MM.1S (cell line): ENCODE measurements around the gene CRY2.

ENCODE experiments used
- DNase-seq: peaks from one replicate; pipeline ENCODE4 v3.0.0-alpha.2; 2015
- H2AFZ ChIP-seq: fragments of 300-600 bp; sonication (generic); 2 replicates; pipeline ENCODE4 v1.6.0; 2016; ENCODE audit warnings: antibody characterized with exemption, low read length
- H3F3A ChIP-seq: fragments of 300-600 bp; sonication (generic); 2 replicates; pipeline ENCODE4 v1.6.1; 2016; ENCODE audit warnings: mild to moderate bottlenecking, antibody characterized with exemption, low read length, moderate library complexity, mixed read lengths; ENCODE audit not compliant: insufficient read depth
- H3K27ac ChIP-seq: fragments of 300-600 bp; sonication (generic); 2 replicates; pipeline ENCODE4 v1.5.1; 2016; ENCODE audit warnings: mild to moderate bottlenecking, low read length
- H3K27me3 ChIP-seq: fragments of 300-600 bp; sonication (generic); replicated peaks from 2 replicates; pipeline ENCODE4 v1.6.0; 2016; ENCODE audit warnings: low read length; ENCODE audit not compliant: insufficient read depth
- H3K36me3 ChIP-seq: fragments of 300-600 bp; sonication (generic); replicated peaks from 2 replicates; pipeline ENCODE4 v1.6.1; 2016; ENCODE audit warnings: mild to moderate bottlenecking, low read length, mixed read lengths; ENCODE audit not compliant: insufficient read depth
- H3K4me1 ChIP-seq: fragments of 300-600 bp; sonication (generic); 2 replicates; pipeline ENCODE4 v1.6.1; 2016; ENCODE audit warnings: low read length, mixed read lengths
- H3K4me2 ChIP-seq: fragments of 300-600 bp; sonication (generic); 2 replicates; pipeline ENCODE4 v1.6.0; 2016; ENCODE audit warnings: low read depth, low read length
- H3K4me3 ChIP-seq: fragments of 300-600 bp; sonication (generic); 2 replicates; pipeline ENCODE4 v1.5.1; 2016; ENCODE audit warnings: low read length, mixed read lengths
- H3K79me2 ChIP-seq: fragments of 300-600 bp; sonication (generic); 2 replicates; pipeline ENCODE4 v1.6.1; 2016; ENCODE audit warnings: mixed run types, low read length, mixed read lengths
- H3K9ac ChIP-seq: fragments of 300-600 bp; sonication (generic); 2 replicates; pipeline ENCODE4 v1.6.1; 2016; ENCODE audit warnings: low read length, mixed read lengths
- H3K9me2 ChIP-seq: fragments of 300-600 bp; sonication (generic); replicated peaks from 2 replicates; pipeline ENCODE4 v1.6.1; 2016; ENCODE audit warnings: mild to moderate bottlenecking, low read length, mixed read lengths; ENCODE audit not compliant: insufficient read depth
- H3K9me3 ChIP-seq: fragments of 300-600 bp; sonication (generic); replicated peaks from 2 replicates; pipeline ENCODE4 v1.6.1; 2016; ENCODE audit warnings: mild to moderate bottlenecking, low read length, mixed read lengths; ENCODE audit not compliant: insufficient read depth
- H4K20me1 ChIP-seq: fragments of 300-600 bp; sonication (generic); 2 replicates; pipeline ENCODE4 v1.6.1; 2016; ENCODE audit warnings: mild to moderate bottlenecking, low read length, moderate library complexity, mixed read lengths; ENCODE audit not compliant: insufficient read depth
- CTCF ChIP-seq: fragments of 300-600 bp; sonication (generic); IDR thresholded peaks from 2 replicates; pipeline ENCODE4 v1.5.1; 2016; ENCODE audit warnings: antibody characterized with exemption, low read length, mixed read lengths
- EZH2 ChIP-seq: fragments of 300-600 bp; sonication (generic); optimal IDR thresholded peaks from 2 replicates; pipeline ENCODE3; 2017; ENCODE audit warnings: low read depth, mild to moderate bottlenecking, antibody characterized with exemption, low read length, mixed read lengths
- EZH2phosphoT487 ChIP-seq: fragments of 300-600 bp; sonication (generic); IDR thresholded peaks from 2 replicates; pipeline ENCODE4 v1.6.1; 2018; ENCODE audit warnings: antibody characterized with exemption, low read length

Gene CRY2

GRCh38 chr11:45929486-45930030, 82.3 kb downstream of the CRY2 start:
- DNase-seq: no peak
- Histone ChIP-seq H3F3A (peaks cover 12% of the 10 kb centered on the region), H3K27ac (peak overlapping the region; percentile 73), H3K9me2 (no peaks in the 10 kb centered on the region), H3K4me3 (no peak overlapping the region), H3K9me3 (no peaks in the 10 kb centered on the region), H4K20me1 (no peaks in the 10 kb centered on the region), H2AFZ (no peak overlapping the region), H3K9ac (peak overlapping the region; percentile 17; the same call in 1 of the 2 replicates), H3K36me3 (no peaks in the 10 kb centered on the region), H3K27me3 (0 out of 2 replicates have a peak, but pooled peaks cover 2% of the 10 kb centered on the region), H3K4me2 (peak overlapping the region; percentile 62; the same call in 1 of the 2 replicates), H3K79me2 (no peaks in the 10 kb centered on the region), H3K4me1 (peaks cover 13% of the 10 kb centered on the region; the same call in 1 of the 2 replicates)
- TF ChIP-seq CTCF (no peak), EZH2 (no peak), EZH2phosphoT487 (no peak)

DNA sequence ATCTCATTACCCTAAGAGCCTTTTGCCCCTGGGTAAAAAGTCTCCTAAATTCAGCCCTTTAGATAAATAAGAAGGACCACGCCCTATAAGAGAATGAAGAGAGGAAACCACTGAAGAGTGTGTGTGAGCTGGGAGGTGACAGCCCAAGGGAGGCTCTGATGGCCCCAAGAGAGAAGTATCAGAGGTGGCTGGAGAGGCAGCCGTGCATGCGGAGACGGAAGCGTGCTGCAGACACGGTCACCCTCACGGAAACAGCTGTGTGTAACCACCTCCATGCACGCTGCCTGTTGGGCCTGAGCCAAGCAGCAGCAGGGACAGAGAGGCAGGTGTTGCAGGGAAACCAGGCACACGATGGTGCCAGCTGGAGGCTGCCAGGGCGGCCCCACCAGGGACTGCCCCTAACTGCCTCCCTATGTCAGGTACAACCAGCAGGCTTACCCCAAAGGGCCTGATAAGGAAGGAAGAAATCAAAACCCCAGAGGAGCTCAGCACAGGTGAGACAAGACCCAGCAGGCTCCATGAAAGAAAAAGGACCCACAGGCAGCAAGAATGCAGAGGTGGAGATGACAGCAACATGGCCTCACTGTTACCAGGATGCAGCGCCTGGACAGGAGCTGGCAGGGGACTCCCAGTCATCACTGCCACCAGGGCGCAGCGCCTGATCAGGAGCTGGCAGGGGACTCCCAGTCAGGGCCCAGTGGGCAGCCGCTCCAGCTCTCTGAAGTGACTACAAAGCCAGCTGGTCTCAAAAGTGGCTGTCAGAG, 82.9 kb downstream of the CRY2 start:
- DNase-seq: peak; percentile 83
- Histone ChIP-seq H4K20me1 (no peaks in the 10 kb centered on the region), H3K27ac (peak overlapping the region; percentile 73), H3K4me3 (no peak overlapping the region), H3K27me3 (no peaks in the 10 kb centered on the region), H3K4me1 (peaks cover 13% of the 10 kb centered on the region; the same call in 1 of the 2 replicates), H3K9ac (peak overlapping the region; percentile 17; the same call in 1 of the 2 replicates), H3K9me3 (no peaks in the 10 kb centered on the region), H3K79me2 (no peaks in the 10 kb centered on the region), H3K9me2 (no peaks in the 10 kb centered on the region), H3F3A (peaks cover 12% of the 10 kb centered on the region), H2AFZ (no peak overlapping the region), H3K4me2 (peak overlapping the region; percentile 62), H3K36me3 (no peaks in the 10 kb centered on the region)
- TF ChIP-seq EZH2phosphoT487: no peak
- TF ChIP-seq CTCF: no peak
- TF ChIP-seq EZH2: no peak

- H3F3A ChIP-seq: peaks cover 12% of the 10 kb centered on the region
- H3K27ac ChIP-seq: no peak overlapping the region
- peaks cover 13% of the 10 kb centered on the region; the same call in 1 of the 2 replicates for H3K4me1 ChIP-seq
- no peak overlapping the region for H3K4me3 ChIP-seq
- no peak overlapping the region for H2AFZ ChIP-seq
- H3K36me3 ChIP-seq: no peaks in the 10 kb centered on the region
- no peaks in the 10 kb centered on the region for H3K79me2 ChIP-seq
- H3K4me2 ChIP-seq: no peak overlapping the region
- H4K20me1 ChIP-seq: no peaks in the 10 kb centered on the region
- no peaks in the 10 kb centered on the region for H3K9me2 ChIP-seq
- no peaks in the 10 kb centered on the region for H3K27me3 ChIP-seq
- no peak overlapping the region for H3K9ac ChIP-seq
- DNase-seq: no peak
- no peaks in the 10 kb centered on the region for H3K9me3 ChIP-seq
- no peak for TF ChIP-seq EZH2phosphoT487
- TF ChIP-seq EZH2: no peak
- no peak for TF ChIP-seq CTCF
These were observed 83.8 kb downstream of the CRY2 start for GRCh38 chr11:45930951-45931570.
